ENCODE data around the gene BPIFB2. TPM values are rescaled to one million over a fixed set of nuclear protein-coding genes. Genes with fewer than 3 reads are reported as not detected.
"Not testable (repeated sequence)": the region's sequence is repeated elsewhere in the genome, so short reads cannot be mapped to it uniquely, and the experiment has no call there.

The BPIFB2 gene
- total and polyA plus RNA-seq, 10 of the 15 experiments (the other 5 are each of a cell fraction or from before 2014, with no cell fraction given) = not detected

GRCh38 chr20:32962646-32963045 is 44.9 kb upstream of the BPIFB2 start:
- SMC1A ChIA-PET (ENCODE audit: uncharacterized antibody, unreplicated experiment); RAD21 ChIA-PET (ENCODE audit: unreplicated experiment): not testable (repeated sequence)

GRCh38 chr20:32963176-32963575 is 44.3 kb upstream of the BPIFB2 start:
- no peak overlapping the region for H3K9ac ChIP-seq (ENCODE audit: control insufficient read depth, insufficient read depth, low read length)
- no peaks in the 10 kb centered on the region for H3K79me2 ChIP-seq (ENCODE audit: control insufficient read depth, insufficient read depth, low read length)
- no peak overlapping the region for H3K4me3 ChIP-seq
- POLR2A ChIA-PET = no interaction called here
- in situ Hi-C loops (cut with MboI) = no loop called here
- no peaks in the 10 kb centered on the region for H4K20me1 ChIP-seq (ENCODE audit: control insufficient read depth, insufficient read depth)
- RAD21 ChIA-PET (ENCODE audit: unreplicated experiment) = no interaction called here
- no peaks in the 10 kb centered on the region for H3K27me3 ChIP-seq (replicated peaks in 1 of 2; ENCODE audit: control insufficient read depth in 2 of 2, insufficient read depth in 2 of 2, low read length in 1 of 2)
- H3K27ac ChIP-seq (ENCODE audit: control insufficient read depth, insufficient read depth) = no peak overlapping the region
- peaks cover 10% of the 10 kb centered on the region for H3K4me1 ChIP-seq (ENCODE audit: control insufficient read depth, insufficient read depth, low read length)
- BruUV-seq (replicated peaks) = no TSS peak
- no peak overlapping the region for H3K4me2 ChIP-seq (ENCODE audit: control insufficient read depth, insufficient read depth)
- H2AFZ ChIP-seq (ENCODE audit: control insufficient read depth, low read depth, low read length) = no peak overlapping the region
- ATAC-seq = no peak
- H3K36me3 ChIP-seq (ENCODE audit: control insufficient read depth in 2 of 2, insufficient read depth in 2 of 2, low read length in 1 of 2) = no peaks in the 10 kb centered on the region
- no peak for FAIRE-seq
- intact Hi-C loops (cut with micrococcal nuclease; ENCODE audit: unreplicated experiment) = no loop called here
- CTCF ChIA-PET = interaction anchor here (1.0 kb wide), 1 partner anchor 18 kb away, joined by 3 read pairs; no protein-coding TSS in a partner anchor
- H3K9me3 ChIP-seq (replicated peaks; ENCODE audit: control insufficient read depth, insufficient read depth, low read length) = no peaks in the 10 kb centered on the region; the same call in 2 of the 3 replicates
- no peak for DNase-seq (ENCODE audit: low read depth, low spot score)
- WGBS (ENCODE audit: insufficient coverage, insufficient replicate concordance, low lambda C conversion rate, missing lambda C conversion rate) = 48% methylated on average over 5 of the region's 5 CpGs
- SMC1A ChIA-PET (ENCODE audit: uncharacterized antibody, unreplicated experiment) = no interaction called here
- TF ChIP-seq TCF3 (IDR thresholded peaks at IDR 0.05; ENCODE audit: borderline replicate concordance, insufficient read depth, low read depth, low read length) (no peak), IRF4 (IDR thresholded peaks at IDR 0.05; ENCODE audit: low read depth, low read length) (no peak), FOXK2 (IDR thresholded peaks at IDR 0.05) (no peak), PAX5 (IDR thresholded peaks at IDR 0.05; ENCODE audit: borderline replicate concordance, low read depth, low read length) (no peak), MYC (IDR thresholded peaks at IDR 0.05; ENCODE audit: insufficient read depth, insufficient read length, insufficient replicate concordance, low read length, severe bottlenecking) (no peak), NR2F1 (conservative IDR thresholded peaks at IDR 0.05) (no peak), RFX5 (IDR thresholded peaks at IDR 0.05; ENCODE audit: low read depth, low read length) (no peak), BCL11A (IDR thresholded peaks at IDR 0.05; ENCODE audit: low read depth, low read length) (no peak), MTA2 (IDR thresholded peaks at IDR 0.05; ENCODE audit: low read depth) (no peak), ZNF207 (IDR thresholded peaks at IDR 0.05; ENCODE audit: borderline replicate concordance) (no peak), POLR2AphosphoS5 (IDR thresholded peaks at IDR 0.05; ENCODE audit: low read length) (no peak), ATF7 (IDR thresholded peaks at IDR 0.05; ENCODE audit: low read depth) (no peak), CBX5 (IDR thresholded peaks at IDR 0.05; ENCODE audit: low read depth) (no peak), RELA (IDR thresholded peaks at IDR 0.05; ENCODE audit: borderline replicate concordance, partially characterized antibody) (no peak), BMI1 (IDR thresholded peaks at IDR 0.05; ENCODE audit: borderline replicate concordance) (no peak)
- TF ChIP-seq, protein P1, sequence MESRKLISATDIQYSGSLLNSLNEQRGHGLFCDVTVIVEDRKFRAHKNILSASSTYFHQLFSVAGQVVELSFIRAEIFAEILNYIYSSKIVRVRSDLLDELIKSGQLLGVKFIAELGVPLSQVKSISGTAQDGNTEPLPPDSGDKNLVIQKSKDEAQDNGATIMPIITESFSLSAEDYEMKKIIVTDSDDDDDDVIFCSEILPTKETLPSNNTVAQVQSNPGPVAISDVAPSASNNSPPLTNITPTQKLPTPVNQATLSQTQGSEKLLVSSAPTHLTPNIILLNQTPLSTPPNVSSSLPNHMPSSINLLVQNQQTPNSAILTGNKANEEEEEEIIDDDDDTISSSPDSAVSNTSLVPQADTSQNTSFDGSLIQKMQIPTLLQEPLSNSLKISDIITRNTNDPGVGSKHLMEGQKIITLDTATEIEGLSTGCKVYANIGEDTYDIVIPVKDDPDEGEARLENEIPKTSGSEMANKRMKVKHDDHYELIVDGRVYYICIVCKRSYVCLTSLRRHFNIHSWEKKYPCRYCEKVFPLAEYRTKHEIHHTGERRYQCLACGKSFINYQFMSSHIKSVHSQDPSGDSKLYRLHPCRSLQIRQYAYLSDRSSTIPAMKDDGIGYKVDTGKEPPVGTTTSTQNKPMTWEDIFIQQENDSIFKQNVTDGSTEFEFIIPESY (IDR thresholded peaks at IDR 0.05) = no peak
- TF ChIP-seq, protein P2, sequence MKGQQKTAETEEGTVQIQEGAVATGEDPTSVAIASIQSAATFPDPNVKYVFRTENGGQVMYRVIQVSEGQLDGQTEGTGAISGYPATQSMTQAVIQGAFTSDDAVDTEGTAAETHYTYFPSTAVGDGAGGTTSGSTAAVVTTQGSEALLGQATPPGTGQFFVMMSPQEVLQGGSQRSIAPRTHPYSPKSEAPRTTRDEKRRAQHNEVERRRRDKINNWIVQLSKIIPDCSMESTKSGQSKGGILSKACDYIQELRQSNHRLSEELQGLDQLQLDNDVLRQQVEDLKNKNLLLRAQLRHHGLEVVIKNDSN (IDR thresholded peaks at IDR 0.05; ENCODE audit: borderline replicate concordance, extremely low read length, insufficient read depth, low read depth, low read length) = no peak

More at GRCh38 chr20:32962646-32963045, 44.9 kb upstream of the BPIFB2 start:
- DNase-seq (ENCODE audit: low read depth, low spot score); H3K4me1 ChIP-seq (ENCODE audit: control insufficient read depth, insufficient read depth, low read length); ATAC-seq; H3K27ac ChIP-seq (ENCODE audit: control insufficient read depth, insufficient read depth); H3K36me3 ChIP-seq (ENCODE audit: control insufficient read depth in 2 of 2, insufficient read depth in 2 of 2, low read length in 1 of 2); POLR2A ChIA-PET; H3K4me3 ChIP-seq; H3K79me2 ChIP-seq (ENCODE audit: control insufficient read depth, insufficient read depth, low read length); BruUV-seq (replicated peaks); H3K9ac ChIP-seq (ENCODE audit: control insufficient read depth, insufficient read depth, low read length); H2AFZ ChIP-seq (ENCODE audit: control insufficient read depth, low read depth, low read length); H3K9me3 ChIP-seq (replicated peaks; ENCODE audit: control insufficient read depth, insufficient read depth, low read length); intact Hi-C loops (cut with micrococcal nuclease; ENCODE audit: unreplicated experiment); FAIRE-seq; H4K20me1 ChIP-seq (ENCODE audit: control insufficient read depth, insufficient read depth); in situ Hi-C loops (cut with MboI); H3K27me3 ChIP-seq (replicated peaks in 1 of 2; ENCODE audit: control insufficient read depth in 2 of 2, insufficient read depth in 2 of 2, low read length in 1 of 2); H3K4me2 ChIP-seq (ENCODE audit: control insufficient read depth, insufficient read depth): not testable (repeated sequence)
- CTCF ChIA-PET = interaction anchor here (1.0 kb wide), 1 partner anchor 18 kb away, joined by 3 read pairs; no protein-coding TSS in a partner anchor
- 74% methylated on average over 11 of the region's 11 CpGs for WGBS (ENCODE audit: insufficient coverage, insufficient replicate concordance, low lambda C conversion rate, missing lambda C conversion rate)

Data from GM12878 (cell line).